PC-3 (cell line): ENCODE results near the gene LTB. TPM values are rescaled to one million over a fixed set of nuclear protein-coding genes. Genes with fewer than 3 reads are reported as not detected.

Experiments used
- ATAC-seq: fragments of 200-7000 bp; cut with Tn5 transposase; 2 replicates; pipeline ENCODE4 v1.9.1; 2020; ENCODE audit warnings: mild to moderate bottlenecking, moderate library complexity
- BruUV-seq: library from RNA; stranded (reverse); fragments of 400-500 nt; replicated peaks from 2 replicates; lab custom pipeline; 2021; lab: Mats Ljungman, UMichigan
- CTCF ChIA-PET: fragments of 300-600 bp; sonication (Branson Sonifier 250); formaldehyde crosslinking; loops from one replicate; lab custom pipeline; 2022; ENCODE audit warnings: antibody characterized with exemption; lab: Charles Lee
- POLR2A ChIA-PET: fragments of 300-600 bp; sonication (Branson Sonifier 250); formaldehyde crosslinking; loops from one replicate; lab custom pipeline; 2022; ENCODE audit warnings: antibody characterized with exemption; ENCODE audit not compliant: unreplicated experiment; lab: Charles Lee
- DNase-seq: peaks from one replicate; pipeline ENCODE4 v3.0.0-alpha.2; 2015
- H2AFZ ChIP-seq: fragments of 300-600 bp; sonication (generic); 2 replicates; pipeline ENCODE4 v1.6.0; 2016; ENCODE audit warnings: antibody characterized with exemption, low read length
- H3F3A ChIP-seq: fragments of 300-600 bp; sonication (generic); one replicate; pipeline ENCODE4 v1.6.0; 2017; ENCODE audit warnings: antibody characterized with exemption, low read length, control low read depth, mild to moderate bottlenecking; ENCODE audit not compliant: unreplicated experiment
- H3K27ac ChIP-seq: fragments of 300-600 bp; sonication (generic); 2 replicates; pipeline ENCODE4 v1.5.1; 2016; ENCODE audit warnings: mild to moderate bottlenecking, low read length
- H3K27me3 ChIP-seq: fragments of 300-600 bp; sonication (generic); 2 replicates; pipeline ENCODE4 v1.6.1; 2016; ENCODE audit warnings: low read length, mixed read lengths
- H3K36me3 ChIP-seq: fragments of 300-600 bp; sonication (generic); 2 replicates; pipeline ENCODE4 v1.6.1; 2016; ENCODE audit warnings: low read depth, mixed run types, low read length, mixed read lengths
- H3K4me1 ChIP-seq: fragments of 300-600 bp; sonication (generic); 2 replicates; pipeline ENCODE4 v1.5.1; 2016; ENCODE audit warnings: low read length; ENCODE audit not compliant: insufficient read depth
- H3K4me2 ChIP-seq: fragments of 300-600 bp; sonication (generic); 2 replicates; pipeline ENCODE4 v1.6.0; 2016; ENCODE audit warnings: low read length
- H3K4me3 ChIP-seq: fragments of 300-600 bp; sonication (generic); 2 replicates; pipeline ENCODE4 v1.5.1; 2016; ENCODE audit warnings: mild to moderate bottlenecking, low read length, mixed read lengths
- H3K79me2 ChIP-seq: fragments of 300-600 bp; sonication (generic); 2 replicates; pipeline ENCODE4 v1.6.1; 2017; ENCODE audit warnings: low read length, mixed read lengths
- H3K9ac ChIP-seq: fragments of 300-600 bp; sonication (generic); 2 replicates; pipeline ENCODE4 v1.6.0; 2016; ENCODE audit warnings: mild to moderate bottlenecking, low read length
- H3K9me2 ChIP-seq: fragments of 300-600 bp; sonication (generic); replicated peaks from 2 replicates; pipeline ENCODE4 v1.6.1; 2016; ENCODE audit warnings: mixed run types, low read length, mixed read lengths
- H3K9me3 ChIP-seq: fragments of 300-600 bp; sonication (generic); 2 replicates; pipeline ENCODE4 v1.6.1; 2016; ENCODE audit warnings: low read length, mixed read lengths
- H4K20me1 ChIP-seq: fragments of 300-600 bp; sonication (generic); 2 replicates; pipeline ENCODE4 v1.6.1; 2016; ENCODE audit warnings: low read length, mixed read lengths
- EZH2 ChIP-seq: fragments of 300-600 bp; sonication (generic); IDR thresholded peaks from one replicate; pipeline ENCODE4 v1.6.1; 2017; ENCODE audit warnings: antibody characterized with exemption, mild to moderate bottlenecking, low read length; ENCODE audit not compliant: unreplicated experiment
- EZH2phosphoT487 ChIP-seq: fragments of 300-600 bp; sonication (generic); IDR thresholded peaks from 2 replicates; pipeline ENCODE4 v1.6.1; 2018; ENCODE audit warnings: mild to moderate bottlenecking, antibody characterized with exemption, low read length, borderline replicate concordance
- intact Hi-C: fragments of 100-400 bp; cut with micrococcal nuclease; formaldehyde crosslinking; loops from 2 replicates; pipeline ENCODE4 v1.9.0; 2023
- total RNA-seq: library from RNA; depleted of rRNA; stranded (reverse); fragments of >200 nt; gene quantifications from 2 replicates; pipeline ENCODE4 v1.2.3, GENCODE V29; 2014
- TF ChIP-seq, protein P1 (sequence below): fragments of 300-600 bp; sonication (generic); conservative IDR thresholded peaks from 2 replicates; pipeline ENCODE4 v1.5.1; 2017; ENCODE audit warnings: antibody characterized with exemption, low read depth, mild to moderate bottlenecking, low read length

Gene LTB
- total RNA-seq, 1 experiment from 2014 or later: 1.5 TPM

DNA sequence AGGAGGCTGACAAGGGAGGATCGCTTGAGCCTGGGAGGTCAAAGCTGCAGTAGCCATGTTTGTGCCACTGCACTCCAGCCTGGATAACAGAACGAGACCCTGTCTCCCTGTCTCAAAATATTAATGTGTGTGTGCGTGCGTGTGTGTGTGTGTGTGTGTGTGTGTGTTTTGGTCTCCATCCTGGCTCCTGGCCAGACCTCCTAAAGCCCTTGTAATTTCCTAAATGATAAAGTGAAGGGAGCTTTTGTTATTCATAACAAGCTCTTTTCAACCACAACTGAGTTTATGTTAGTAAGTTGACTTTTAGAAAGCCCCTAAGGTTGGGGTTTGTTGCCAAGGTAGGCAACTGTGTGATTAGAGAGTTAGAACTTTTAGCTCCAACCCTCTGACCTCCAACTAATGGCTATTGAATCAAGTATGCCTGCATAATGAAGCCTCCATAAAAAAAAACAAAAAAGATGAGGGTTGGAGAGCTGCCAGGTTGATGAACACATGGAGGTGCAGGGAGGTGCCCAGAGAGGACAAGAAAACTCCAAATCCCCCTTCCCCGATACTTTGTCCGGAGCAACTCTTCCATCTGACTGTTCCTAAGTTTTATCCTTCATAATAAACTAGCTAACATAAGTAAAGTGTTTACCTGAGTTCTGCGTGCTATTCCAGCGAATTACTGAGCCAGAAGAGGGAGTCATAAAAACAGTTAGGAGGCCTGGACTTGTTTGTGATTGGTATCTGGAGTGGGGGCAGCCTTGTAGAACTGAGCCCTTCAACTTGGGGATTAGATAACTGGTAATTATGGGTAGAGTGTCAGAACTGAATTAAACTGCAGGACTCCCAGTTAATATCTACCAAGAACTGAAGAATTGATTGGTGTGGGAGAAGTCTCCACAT lies 27.5 kb upstream of the LTB start:
- ChIA-PET POLR2A (no interaction called here), CTCF (interaction anchor here (0.6 kb wide), 1 partner anchor 64 kb away, joined by 3 read pairs; the partner anchor contains the start of gene ATP6V1G2)
- Histone ChIP-seq H3K9me3 (no peaks in the 10 kb centered on the region), H3K4me1 (no peaks in the 10 kb centered on the region), H4K20me1 (no peaks in the 10 kb centered on the region), H3K36me3 (no peaks in the 10 kb centered on the region), H3K27me3 (no peaks in the 10 kb centered on the region), H3K4me2 (no peak overlapping the region), H3K27ac (no peak overlapping the region), H2AFZ (no peak overlapping the region), H3F3A (no peaks in the 10 kb centered on the region), H3K79me2 (no peaks in the 10 kb centered on the region), H3K4me3 (no peak overlapping the region), H3K9ac (no peak overlapping the region), H3K9me2 (no peaks in the 10 kb centered on the region)
- ATAC-seq: no peak
- intact Hi-C loops: no loop called here
- TF ChIP-seq EZH2: no peak
- no peak for TF ChIP-seq EZH2phosphoT487
- TF ChIP-seq, protein P1, sequence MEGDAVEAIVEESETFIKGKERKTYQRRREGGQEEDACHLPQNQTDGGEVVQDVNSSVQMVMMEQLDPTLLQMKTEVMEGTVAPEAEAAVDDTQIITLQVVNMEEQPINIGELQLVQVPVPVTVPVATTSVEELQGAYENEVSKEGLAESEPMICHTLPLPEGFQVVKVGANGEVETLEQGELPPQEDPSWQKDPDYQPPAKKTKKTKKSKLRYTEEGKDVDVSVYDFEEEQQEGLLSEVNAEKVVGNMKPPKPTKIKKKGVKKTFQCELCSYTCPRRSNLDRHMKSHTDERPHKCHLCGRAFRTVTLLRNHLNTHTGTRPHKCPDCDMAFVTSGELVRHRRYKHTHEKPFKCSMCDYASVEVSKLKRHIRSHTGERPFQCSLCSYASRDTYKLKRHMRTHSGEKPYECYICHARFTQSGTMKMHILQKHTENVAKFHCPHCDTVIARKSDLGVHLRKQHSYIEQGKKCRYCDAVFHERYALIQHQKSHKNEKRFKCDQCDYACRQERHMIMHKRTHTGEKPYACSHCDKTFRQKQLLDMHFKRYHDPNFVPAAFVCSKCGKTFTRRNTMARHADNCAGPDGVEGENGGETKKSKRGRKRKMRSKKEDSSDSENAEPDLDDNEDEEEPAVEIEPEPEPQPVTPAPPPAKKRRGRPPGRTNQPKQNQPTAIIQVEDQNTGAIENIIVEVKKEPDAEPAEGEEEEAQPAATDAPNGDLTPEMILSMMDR: no peak
- BruUV-seq: no TSS peak
- DNase-seq: no peak

DNA sequence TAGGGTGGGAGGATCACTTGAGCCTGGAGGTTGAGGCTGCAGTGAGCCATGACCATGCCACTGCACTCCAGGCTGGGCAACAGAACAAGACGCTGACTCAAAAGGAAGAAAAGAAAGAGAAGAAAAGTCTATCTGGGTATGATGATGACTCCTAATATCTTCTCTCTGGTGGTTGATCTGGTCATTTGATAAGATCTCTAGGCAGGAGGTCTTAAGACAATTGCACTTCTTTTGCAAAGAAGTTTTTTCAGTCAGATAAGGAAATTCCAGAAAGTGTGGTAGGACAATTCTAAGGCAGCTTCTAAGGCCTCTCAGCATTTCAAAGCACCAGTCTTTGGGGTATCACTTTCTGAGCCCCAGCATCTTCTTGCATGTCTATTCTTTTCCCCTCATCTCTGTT lies 25.1 kb upstream of the LTB start:
- CTCF ChIA-PET: no interaction called here
- no peak overlapping the region for H3K9ac ChIP-seq
- POLR2A ChIA-PET: no interaction called here

More for the DNA sequence above, 25.1 kb upstream of the LTB start:
- H3K79me2 ChIP-seq: no peaks in the 10 kb centered on the region
- H3K4me2 ChIP-seq: no peak overlapping the region
- no peak overlapping the region for H2AFZ ChIP-seq
- intact Hi-C loops: no loop called here
- H3K27me3 ChIP-seq: no peaks in the 10 kb centered on the region
- no peaks in the 10 kb centered on the region for H3K36me3 ChIP-seq
- H3F3A ChIP-seq: no peaks in the 10 kb centered on the region
- H3K4me3 ChIP-seq: no peak overlapping the region
- H3K9me2 ChIP-seq: no peaks in the 10 kb centered on the region
- no peak for ATAC-seq
- H3K9me3 ChIP-seq: no peaks in the 10 kb centered on the region
- H3K4me1 ChIP-seq: no peaks in the 10 kb centered on the region
- no TSS peak for BruUV-seq
- no peak for DNase-seq
- no peak overlapping the region for H3K27ac ChIP-seq
- TF ChIP-seq EZH2: no peak
- no peak for TF ChIP-seq EZH2phosphoT487
- TF ChIP-seq, protein P1: no peak
- no peaks in the 10 kb centered on the region for H4K20me1 ChIP-seq
